Measurements from ENCODE around the gene ELN.

DNA sequence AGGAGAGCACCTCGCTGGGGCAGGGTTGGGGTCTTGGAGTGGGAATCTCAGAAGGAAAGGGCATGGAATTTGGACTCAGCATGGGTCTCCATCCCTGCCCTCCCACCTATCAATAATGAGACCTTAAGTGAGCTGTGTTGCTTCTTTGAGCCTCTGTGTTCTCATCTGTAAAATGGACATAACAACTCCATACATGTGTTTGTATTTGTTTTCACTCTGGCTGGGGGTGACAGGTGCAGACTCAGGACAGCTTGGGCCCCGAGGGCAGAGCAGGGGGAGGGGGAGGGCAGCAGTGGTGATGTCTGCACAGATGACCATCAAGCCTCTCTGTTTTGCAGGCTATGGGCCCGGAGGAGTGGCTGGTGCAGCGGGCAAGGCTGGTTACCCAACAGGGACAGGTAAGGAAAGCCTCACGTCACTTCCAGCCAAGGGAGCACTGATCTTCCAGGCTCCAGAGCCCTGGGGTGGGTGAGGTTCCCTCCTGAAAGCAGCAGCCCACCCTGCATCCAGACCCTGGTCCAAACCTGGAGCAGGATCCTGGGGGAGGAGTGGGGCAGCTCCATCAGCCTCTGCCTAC, 19.9 kb downstream of the ELN start:
- TF ChIP-seq CHD1 (IDR thresholded peaks at IDR 0.05; ENCODE audit: low read depth, low read length) (no peak), RAD21 (IDR thresholded peaks at IDR 0.05; ENCODE audit: low read length) (no peak), POLR2A (IDR thresholded peaks at IDR 0.05; ENCODE audit: low read depth, low read length) (no peak), USF2 (IDR thresholded peaks at IDR 0.05; ENCODE audit: low read depth, low read length) (no peak), MAFK (IDR thresholded peaks at IDR 0.05; ENCODE audit: low read depth, low read length) (no peak), SMC3 (IDR thresholded peaks at IDR 0.05; ENCODE audit: low read depth, low read length) (no peak), RCOR1 (IDR thresholded peaks at IDR 0.05; ENCODE audit: insufficient replicate concordance, low read length) (no peak), MAZ (IDR thresholded peaks at IDR 0.05; ENCODE audit: borderline replicate concordance, low read depth, low read length) (no peak)
- TF ChIP-seq, protein P1, sequence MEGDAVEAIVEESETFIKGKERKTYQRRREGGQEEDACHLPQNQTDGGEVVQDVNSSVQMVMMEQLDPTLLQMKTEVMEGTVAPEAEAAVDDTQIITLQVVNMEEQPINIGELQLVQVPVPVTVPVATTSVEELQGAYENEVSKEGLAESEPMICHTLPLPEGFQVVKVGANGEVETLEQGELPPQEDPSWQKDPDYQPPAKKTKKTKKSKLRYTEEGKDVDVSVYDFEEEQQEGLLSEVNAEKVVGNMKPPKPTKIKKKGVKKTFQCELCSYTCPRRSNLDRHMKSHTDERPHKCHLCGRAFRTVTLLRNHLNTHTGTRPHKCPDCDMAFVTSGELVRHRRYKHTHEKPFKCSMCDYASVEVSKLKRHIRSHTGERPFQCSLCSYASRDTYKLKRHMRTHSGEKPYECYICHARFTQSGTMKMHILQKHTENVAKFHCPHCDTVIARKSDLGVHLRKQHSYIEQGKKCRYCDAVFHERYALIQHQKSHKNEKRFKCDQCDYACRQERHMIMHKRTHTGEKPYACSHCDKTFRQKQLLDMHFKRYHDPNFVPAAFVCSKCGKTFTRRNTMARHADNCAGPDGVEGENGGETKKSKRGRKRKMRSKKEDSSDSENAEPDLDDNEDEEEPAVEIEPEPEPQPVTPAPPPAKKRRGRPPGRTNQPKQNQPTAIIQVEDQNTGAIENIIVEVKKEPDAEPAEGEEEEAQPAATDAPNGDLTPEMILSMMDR (conservative IDR thresholded peaks at IDR 0.05; ENCODE audit: low read depth, low read length), result no peak
- TF ChIP-seq, protein P2, sequence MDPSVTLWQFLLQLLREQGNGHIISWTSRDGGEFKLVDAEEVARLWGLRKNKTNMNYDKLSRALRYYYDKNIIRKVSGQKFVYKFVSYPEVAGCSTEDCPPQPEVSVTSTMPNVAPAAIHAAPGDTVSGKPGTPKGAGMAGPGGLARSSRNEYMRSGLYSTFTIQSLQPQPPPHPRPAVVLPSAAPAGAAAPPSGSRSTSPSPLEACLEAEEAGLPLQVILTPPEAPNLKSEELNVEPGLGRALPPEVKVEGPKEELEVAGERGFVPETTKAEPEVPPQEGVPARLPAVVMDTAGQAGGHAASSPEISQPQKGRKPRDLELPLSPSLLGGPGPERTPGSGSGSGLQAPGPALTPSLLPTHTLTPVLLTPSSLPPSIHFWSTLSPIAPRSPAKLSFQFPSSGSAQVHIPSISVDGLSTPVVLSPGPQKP (IDR thresholded peaks at IDR 0.05; ENCODE audit: borderline replicate concordance, low read depth, low read length), result no peak

Data from IMR-90 (cell line).